CD4-positive, CD25-positive, alpha-beta regulatory T cell (primary cell): ENCODE measurements around the gene KRTAP10-2. TPM values are rescaled to one million over a fixed set of nuclear protein-coding genes. Genes with fewer than 3 reads are reported as not detected.

Experiments used
- ATAC-seq, 2 donors: fragments of 150-1000 bp; cut with Tn5 transposase; one replicate each; pipeline ENCODE4 v1.10.0; 2021; ENCODE audit warnings: low read depth in 2 of 2, moderate number of reproducible peaks in 2 of 2, moderate library complexity in 1 of 2
- DNase-seq, 3 donors: peaks; one replicate each; pipeline versions ENCODE4 v3.0.0 to v3.0.0-alpha.2; 2012 to 2022; ENCODE audit warnings: mixed read lengths in 1 of 3
- H3K27ac ChIP-seq: one replicate; pipeline ENCODE4 v1.7.0; 2013; ENCODE audit warnings: mild to moderate bottlenecking, low read length; ENCODE audit not compliant: insufficient read depth, poor library complexity, severe bottlenecking
- H3K27me3 ChIP-seq: one replicate; pipeline ENCODE4 v1.7.0; 2013; ENCODE audit warnings: low read length; ENCODE audit not compliant: control insufficient read depth, insufficient read depth
- H3K36me3 ChIP-seq: one replicate; pipeline ENCODE4 v1.7.0; 2013; ENCODE audit warnings: mild to moderate bottlenecking, low read length, moderate library complexity; ENCODE audit not compliant: control insufficient read depth, insufficient read depth
- H3K4me1 ChIP-seq: 2 replicates; pipeline ENCODE4 v1.7.0; 2013; ENCODE audit warnings: mild to moderate bottlenecking, low read length; ENCODE audit not compliant: insufficient read depth, control insufficient read depth, poor library complexity, severe bottlenecking
- H3K4me3 ChIP-seq: one replicate; pipeline ENCODE4 v1.7.0; 2013; ENCODE audit warnings: low read depth, mild to moderate bottlenecking, low read length, moderate library complexity
- H3K9me3 ChIP-seq, 2 experiments: 1 replicate in 1 of 2; 2 replicates in 1 of 2; pipeline ENCODE4 v1.7.0; 2013; ENCODE audit warnings: low read length in 2 of 2, mild to moderate bottlenecking in 1 of 2, moderate library complexity in 1 of 2; ENCODE audit not compliant: control insufficient read depth in 2 of 2
- H3K27ac Mint-ChIP-seq, 3 donors: one replicate each; pipeline ENCODE4 v1.8.0; 2020 to 2022; ENCODE audit warnings: mild to moderate bottlenecking in 3 of 3, mixed read lengths in 3 of 3, moderate library complexity in 2 of 3
- H3K27me3 Mint-ChIP-seq: one replicate; pipeline ENCODE4 v1.8.0; 2022; ENCODE audit warnings: mild to moderate bottlenecking, mixed read lengths
- H3K36me3 Mint-ChIP-seq: one replicate; pipeline ENCODE4 v1.8.0; 2020; ENCODE audit warnings: mixed read lengths
- H3K4me1 Mint-ChIP-seq, 4 donors: one replicate each; pipeline ENCODE4 v1.8.0; 2020 to 2022; ENCODE audit warnings: mixed read lengths in 4 of 4, mild to moderate bottlenecking in 1 of 4
- H3K4me3 Mint-ChIP-seq, 4 donors: one replicate each; pipeline ENCODE4 v1.8.0; 2020 to 2022; ENCODE audit warnings: mild to moderate bottlenecking in 4 of 4, mixed read lengths in 4 of 4, moderate library complexity in 3 of 4
- H3K9me3 Mint-ChIP-seq, 7 donors: one replicate each; pipeline ENCODE4 v1.8.0; 2020 to 2022; ENCODE audit warnings: mixed read lengths in 7 of 7, mild to moderate bottlenecking in 3 of 7, moderate library complexity in 2 of 7
- polyA plus RNA-seq, 4 donors: library from polyadenylated mRNA; unstranded; fragments of 300-500 nt; fragmentation: Illumina TruSeq; gene quantifications; one replicate each; pipeline ENCODE4 v1.2.3, GENCODE V29; 2021
- total RNA-seq: library from RNA; stranded (reverse); gene quantifications from one replicate; pipeline ENCODE4 v1.2.3, GENCODE V29; 2022

The KRTAP10-2 gene
- total and polyA plus RNA-seq, 5 donors from 2014 or later: not detected

DNA sequence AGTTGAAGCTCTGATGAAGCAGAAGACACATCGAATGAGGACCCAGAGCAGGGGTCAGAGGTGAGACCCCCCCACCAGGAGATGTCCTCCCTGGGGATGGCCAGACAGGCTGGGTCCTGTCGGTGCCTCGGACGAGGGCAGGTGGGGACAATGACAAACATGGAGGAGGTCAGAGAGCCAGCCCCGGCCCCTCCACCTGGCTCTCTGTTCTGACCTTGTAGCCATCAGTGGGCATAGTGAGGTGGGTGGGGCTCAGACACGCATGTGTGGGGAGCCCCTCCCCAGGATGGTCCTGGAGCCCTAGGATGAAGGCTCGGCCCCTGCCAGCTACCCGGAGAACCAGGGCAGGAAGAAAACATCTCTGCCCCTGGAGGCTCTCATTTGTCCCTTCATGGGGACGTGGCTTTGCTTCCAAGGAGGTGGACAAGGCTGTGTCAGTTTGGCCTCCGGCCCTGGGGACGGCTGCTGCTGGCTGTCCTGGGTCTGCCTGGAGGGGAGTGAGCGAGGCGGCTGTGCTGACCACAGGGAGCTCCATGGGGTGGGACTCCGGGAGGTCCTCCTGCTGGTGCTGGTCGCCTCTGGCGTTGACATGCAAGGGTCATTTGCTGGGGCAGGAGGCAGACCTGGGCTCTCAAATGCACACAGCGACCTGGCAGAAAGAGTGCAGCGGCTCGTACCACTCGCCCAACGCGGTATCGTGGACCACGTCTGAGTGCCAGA is 38.4 kb upstream of the KRTAP10-2 start:
- Histone ChIP-seq H3K36me3 (no peaks in the 10 kb centered on the region), H3K4me3 (no peak overlapping the region), H3K27ac (no peak overlapping the region), H3K9me3 (no peaks in the 10 kb centered on the region), H3K4me1 (no peaks in the 10 kb centered on the region), H3K27me3 (peaks cover 11% of the 10 kb centered on the region)
- H3K27ac Mint-ChIP-seq: no peak overlapping the region
- no peak overlapping the region for H3K4me3 Mint-ChIP-seq
- DNase-seq (no peak), ATAC-seq (no peak)
- peaks cover 0 to 3% (median 0%) of the 10 kb centered on the region in 7 donors for H3K9me3 Mint-ChIP-seq
- peaks cover 3% of the 10 kb centered on the region for H3K36me3 Mint-ChIP-seq
- peaks cover 0 to 4% (median 0%) of the 10 kb centered on the region in 4 donors for H3K4me1 Mint-ChIP-seq
- H3K27me3 Mint-ChIP-seq: peaks cover 13% of the 10 kb centered on the region

DNA sequence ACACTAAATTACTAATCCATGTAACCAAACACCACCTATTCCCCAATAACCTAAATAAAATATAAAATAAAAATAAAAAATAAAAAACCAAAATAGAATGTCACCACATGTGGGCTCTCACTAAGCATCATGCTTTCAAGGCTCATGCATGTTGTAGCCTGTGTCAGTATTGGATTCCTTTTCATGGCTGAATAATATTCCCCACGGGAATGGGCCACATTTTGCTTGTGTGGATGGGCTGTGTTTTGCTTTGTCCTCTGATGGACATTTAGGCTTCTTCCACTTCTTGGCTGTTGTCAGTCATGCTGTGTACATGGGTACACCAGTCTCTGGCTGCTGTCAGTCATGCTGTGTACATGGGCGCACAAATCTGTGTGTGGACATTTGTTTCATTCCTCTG is 37.8 kb upstream of the KRTAP10-2 start:
- no peak overlapping the region for H3K27ac Mint-ChIP-seq

DNA sequence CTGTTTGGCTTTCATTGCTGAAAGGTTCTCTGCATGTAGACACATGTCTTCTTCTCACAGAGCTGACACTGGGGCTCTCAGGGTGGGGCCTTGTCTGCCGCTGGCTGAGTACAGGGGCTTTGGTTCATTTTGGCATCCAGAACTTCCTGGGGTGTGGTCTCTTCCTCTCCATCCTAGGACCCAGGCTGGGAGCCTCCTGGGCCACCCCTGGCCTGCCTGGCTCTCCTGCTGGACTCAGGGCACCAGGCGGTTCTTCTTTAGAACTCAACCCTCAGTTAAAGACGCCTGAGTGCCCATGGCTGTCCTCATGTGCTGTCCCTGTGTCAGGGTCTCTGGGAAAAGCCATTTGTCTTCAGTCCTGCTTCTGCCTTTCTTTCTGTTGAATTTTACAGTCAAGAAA is 34.6 kb upstream of the KRTAP10-2 start:
- Histone ChIP-seq H3K4me3 (no peak overlapping the region), H3K4me1 (no peaks in the 10 kb centered on the region), H3K9me3 (peaks cover 8 to 14% of the 10 kb centered on the region in 2 experiments), H3K27ac (no peak overlapping the region), H3K27me3 (peaks cover 11% of the 10 kb centered on the region), H3K36me3 (no peaks in the 10 kb centered on the region)
- no peak for DNase-seq
- Mint-ChIP-seq H3K4me3 (no peak overlapping the region), H3K27me3 (peaks cover 24% of the 10 kb centered on the region), H3K9me3 (peaks cover 0 to 15% (median 9%) of the 10 kb centered on the region in 7 donors), H3K36me3 (peaks cover 3% of the 10 kb centered on the region), H3K4me1 (peaks cover 9 to 16% (median 11%) of the 10 kb centered on the region in 4 donors), H3K27ac (peak overlapping the region in 1 of 3 donors; percentile 12)
- ATAC-seq: no peak

More for the DNA sequence above, 37.8 kb upstream of the KRTAP10-2 start:
- Histone ChIP-seq H3K4me1 (no peaks in the 10 kb centered on the region), H3K27me3 (peaks cover 11% of the 10 kb centered on the region), H3K4me3 (no peak overlapping the region), H3K9me3 (no peaks in the 10 kb centered on the region), H3K36me3 (no peaks in the 10 kb centered on the region), H3K27ac (no peak overlapping the region)
- peaks cover 4 to 9% (median 5%) of the 10 kb centered on the region in 4 donors for H3K4me1 Mint-ChIP-seq
- peaks cover 0 to 3% (median 0%) of the 10 kb centered on the region in 7 donors for H3K9me3 Mint-ChIP-seq
- peaks cover 3% of the 10 kb centered on the region for H3K36me3 Mint-ChIP-seq
- ATAC-seq: no peak
- DNase-seq: no peak
- H3K4me3 Mint-ChIP-seq: no peak overlapping the region
- H3K27me3 Mint-ChIP-seq: peaks cover 13% of the 10 kb centered on the region

DNA sequence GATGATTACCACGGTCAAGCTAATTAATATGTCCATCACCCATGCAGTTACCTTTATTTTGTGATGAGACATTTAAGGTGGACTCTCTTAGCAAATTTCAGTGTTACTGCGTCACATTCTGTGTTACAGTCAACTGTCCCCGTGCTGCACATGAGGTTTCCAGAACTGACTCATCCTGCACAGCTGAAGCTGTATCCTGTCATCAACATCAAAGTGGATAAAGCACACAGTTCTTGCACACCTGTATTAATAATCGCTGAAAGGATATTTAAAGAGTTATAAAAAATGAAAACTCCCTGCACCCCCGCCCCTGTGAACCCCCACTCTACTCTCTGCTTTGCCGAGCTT is 32.5 kb upstream of the KRTAP10-2 start:
- Histone ChIP-seq H3K4me1 (no peaks in the 10 kb centered on the region), H3K27me3 (peaks cover 9% of the 10 kb centered on the region), H3K36me3 (no peaks in the 10 kb centered on the region), H3K4me3 (no peak overlapping the region), H3K9me3 (peaks cover 10 to 14% of the 10 kb centered on the region in 2 experiments), H3K27ac (no peak overlapping the region)
- no peak overlapping the region for H3K27ac Mint-ChIP-seq
- ATAC-seq (peak; percentile 87 to 92), DNase-seq (peak in 2 of 3 donors; percentile 35 to 67)
- H3K4me3 Mint-ChIP-seq: peak overlapping the region in 1 of 4 donors; percentile 5
- H3K9me3 Mint-ChIP-seq: peaks cover 0 to 26% (median 12%) of the 10 kb centered on the region in 7 donors
- peaks cover 3% of the 10 kb centered on the region for H3K36me3 Mint-ChIP-seq
- peaks cover 30% of the 10 kb centered on the region for H3K27me3 Mint-ChIP-seq
- H3K4me1 Mint-ChIP-seq: peaks cover 9 to 16% (median 11%) of the 10 kb centered on the region in 4 donors

DNA sequence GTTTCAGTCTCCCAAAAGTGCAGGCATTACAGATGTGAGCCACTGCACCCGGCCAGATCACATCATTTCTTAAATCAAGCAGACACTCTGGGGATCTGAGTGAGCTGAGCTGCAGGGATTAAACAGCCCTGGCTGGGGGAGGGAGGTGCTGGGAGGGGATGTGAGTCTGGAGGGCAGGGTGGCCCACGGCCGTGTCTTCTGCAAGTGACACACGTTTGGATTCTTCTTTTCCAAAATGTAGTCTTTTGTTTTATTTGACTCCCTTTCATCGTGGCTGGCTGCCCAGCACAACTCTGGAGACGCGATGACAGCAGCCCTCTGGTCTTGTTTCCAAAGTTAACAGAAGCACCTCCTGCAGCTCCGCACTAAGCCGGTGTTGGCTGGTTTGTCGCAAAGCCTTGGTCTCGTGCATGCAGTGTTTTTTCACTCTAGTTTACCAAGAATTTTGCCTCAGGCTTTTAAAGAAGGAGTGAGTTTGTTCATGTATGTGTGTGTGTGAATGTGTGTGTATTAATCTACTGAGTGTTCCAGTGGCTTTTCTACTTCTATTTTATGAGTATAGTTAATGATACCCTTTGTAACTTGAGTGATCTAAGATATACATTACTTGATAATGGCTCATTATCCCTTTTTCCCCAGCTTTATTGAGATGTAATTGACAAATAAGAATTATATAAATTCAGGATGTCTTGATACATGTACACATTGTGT is 31.9 kb upstream of the KRTAP10-2 start:
- Mint-ChIP-seq H3K27ac (peak overlapping the region in 1 of 3 donors; percentile 62), H3K9me3 (peaks cover 0 to 26% (median 12%) of the 10 kb centered on the region in 7 donors), H3K4me3 (no peak overlapping the region), H3K27me3 (peaks cover 32% of the 10 kb centered on the region), H3K36me3 (peaks cover 3% of the 10 kb centered on the region), H3K4me1 (peaks cover 9 to 16% (median 11%) of the 10 kb centered on the region in 4 donors)
- Histone ChIP-seq H3K4me1 (no peaks in the 10 kb centered on the region), H3K27me3 (peaks cover 9% of the 10 kb centered on the region), H3K9me3 (peaks cover 10 to 14% of the 10 kb centered on the region in 2 experiments), H3K27ac (no peak overlapping the region), H3K4me3 (no peak overlapping the region), H3K36me3 (no peaks in the 10 kb centered on the region)
- ATAC-seq (no peak), DNase-seq (no peak)

DNA sequence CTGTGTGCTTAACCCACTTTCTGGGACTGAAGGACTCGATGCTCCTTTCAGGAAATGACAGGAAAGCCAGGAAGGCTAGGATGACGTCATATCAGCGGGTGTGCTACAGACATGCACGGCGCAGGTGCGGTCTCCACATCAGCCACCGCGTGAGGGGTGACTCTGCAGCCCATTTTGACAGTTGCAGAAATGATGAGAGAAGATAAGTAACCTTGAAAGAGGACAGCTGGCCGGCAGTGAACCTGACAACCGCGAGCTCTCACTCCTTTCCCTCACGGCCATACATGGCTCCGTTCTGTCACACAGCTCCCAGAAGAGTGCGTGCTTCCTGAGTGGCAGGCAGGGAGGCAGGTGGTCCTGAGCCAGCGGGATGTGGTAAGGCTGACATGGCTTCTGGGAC is 30.8 kb upstream of the KRTAP10-2 start:
- Mint-ChIP-seq H3K36me3 (peaks cover 6% of the 10 kb centered on the region), H3K27me3 (peaks cover 27% of the 10 kb centered on the region), H3K9me3 (peaks cover 0 to 35% (median 12%) of the 10 kb centered on the region in 7 donors), H3K27ac (no peak overlapping the region), H3K4me3 (no peak overlapping the region), H3K4me1 (peaks cover 9 to 16% (median 11%) of the 10 kb centered on the region in 4 donors)
- H3K27ac ChIP-seq: no peak overlapping the region
- peaks cover 9% of the 10 kb centered on the region for H3K27me3 ChIP-seq
- H3K9me3 ChIP-seq: peaks cover 14 to 21% of the 10 kb centered on the region in 2 experiments
- H3K4me1 ChIP-seq: no peaks in the 10 kb centered on the region
- no peak for DNase-seq
- no peak for ATAC-seq
- no peaks in the 10 kb centered on the region for H3K36me3 ChIP-seq
- H3K4me3 ChIP-seq: no peak overlapping the region

DNA sequence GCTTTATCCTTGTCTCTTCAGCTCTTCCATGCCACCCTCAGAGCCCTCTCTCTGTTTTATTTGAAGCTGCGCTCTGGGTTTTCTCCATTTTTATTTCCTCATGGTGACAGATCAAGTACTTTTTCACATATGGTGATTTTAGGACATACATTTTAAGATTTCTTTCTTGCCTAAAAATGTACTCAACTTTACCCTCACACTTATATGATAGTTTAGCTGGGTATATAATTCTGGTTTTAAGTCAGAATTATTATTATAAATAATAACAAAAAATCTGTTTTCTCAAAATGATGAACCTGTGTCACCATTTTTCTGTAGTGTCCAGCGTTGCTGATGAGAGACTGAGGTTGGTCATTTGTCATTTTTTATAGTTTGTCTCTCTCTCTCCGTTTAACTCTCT is 29.9 kb upstream of the KRTAP10-2 start:
- H3K27me3 Mint-ChIP-seq: peaks cover 21% of the 10 kb centered on the region
- H3K27ac ChIP-seq: no peak overlapping the region
- peaks cover 21 to 26% of the 10 kb centered on the region in 2 experiments for H3K9me3 ChIP-seq
- H3K4me3 ChIP-seq: no peak overlapping the region
- H3K4me3 Mint-ChIP-seq: no peak overlapping the region
- H3K27ac Mint-ChIP-seq: no peak overlapping the region
- DNase-seq (no peak), ATAC-seq (no peak)
- H3K36me3 ChIP-seq: no peaks in the 10 kb centered on the region
- peaks cover 0 to 41% (median 12%) of the 10 kb centered on the region in 7 donors for H3K9me3 Mint-ChIP-seq
- no peaks in the 10 kb centered on the region for H3K4me1 ChIP-seq
- H3K4me1 Mint-ChIP-seq: peaks cover 9 to 16% (median 11%) of the 10 kb centered on the region in 4 donors
- peaks cover 5% of the 10 kb centered on the region for H3K27me3 ChIP-seq
- peaks cover 9% of the 10 kb centered on the region for H3K36me3 Mint-ChIP-seq
